Activated naive CD4-positive, alpha-beta T cell treated with anti-CD3 and anti-CD28 coated beads, Interleukin-2, amount 50 U/mL, for 24 hours (primary cell): ENCODE measurements around the gene ACAA1.
"Not testable (repeated sequence)": the region's sequence is repeated elsewhere in the genome, so short reads cannot be mapped to it uniquely, and the experiment has no call there.

ENCODE experiments used
- H3K27ac Mint-ChIP-seq: one replicate; pipeline ENCODE4 v1.8.0; 2021; ENCODE audit warnings: mild to moderate bottlenecking, mixed read lengths
- H3K27me3 Mint-ChIP-seq: one replicate; pipeline ENCODE4 v1.8.0; 2021; ENCODE audit warnings: mixed read lengths
- H3K36me3 Mint-ChIP-seq: one replicate; pipeline ENCODE4 v1.8.0; 2021; ENCODE audit warnings: mixed read lengths
- H3K4me1 Mint-ChIP-seq: one replicate; pipeline ENCODE4 v1.8.0; 2021; ENCODE audit warnings: mixed read lengths
- H3K4me3 Mint-ChIP-seq: one replicate; pipeline ENCODE4 v1.8.0; 2021; ENCODE audit warnings: mild to moderate bottlenecking, mixed read lengths
- H3K9me3 Mint-ChIP-seq: one replicate; pipeline ENCODE4 v1.8.0; 2021; ENCODE audit warnings: mixed read lengths

The ACAA1 gene

GRCh38 chr3:38142959-38143358 lies 6.0 kb upstream of the ACAA1 start:
- H3K9me3 Mint-ChIP-seq, result peaks cover 16% of the 10 kb centered on the region
- peaks cover 9% of the 10 kb centered on the region for H3K36me3 Mint-ChIP-seq
- no peak overlapping the region for H3K4me3 Mint-ChIP-seq
- no peaks in the 10 kb centered on the region for H3K27me3 Mint-ChIP-seq
- H3K4me1 Mint-ChIP-seq, result peaks cover 35% of the 10 kb centered on the region
- no peak overlapping the region for H3K27ac Mint-ChIP-seq

GRCh38 chr3:38141952-38142273 lies 5.0 kb upstream of the ACAA1 start:
- Mint-ChIP-seq H3K36me3 (peaks cover 9% of the 10 kb centered on the region), H3K27ac (peak overlapping the region; percentile 19), H3K4me1 (peaks cover 41% of the 10 kb centered on the region), H3K4me3 (peak overlapping the region; percentile 39), H3K9me3 (peaks cover 9% of the 10 kb centered on the region), H3K27me3 (no peaks in the 10 kb centered on the region)

- peaks cover 8% of the 10 kb centered on the region for H3K36me3 Mint-ChIP-seq
These were observed 4.4 kb upstream of the ACAA1 start for GRCh38 chr3:38141173-38141951.

GRCh38 chr3:38140326-38141172 lies 3.6 kb upstream of the ACAA1 start:
- no peaks in the 10 kb centered on the region for H3K9me3 Mint-ChIP-seq
- no peaks in the 10 kb centered on the region for H3K27me3 Mint-ChIP-seq
- peak overlapping the region; percentile 89 for H3K4me3 Mint-ChIP-seq
- peak overlapping the region; percentile 12 for H3K27ac Mint-ChIP-seq
- H3K36me3 Mint-ChIP-seq, result peaks cover 6% of the 10 kb centered on the region
- H3K4me1 Mint-ChIP-seq, result peaks cover 49% of the 10 kb centered on the region

More at GRCh38 chr3:38141173-38141951, 4.4 kb upstream of the ACAA1 start:
- Mint-ChIP-seq H3K4me1 (peaks cover 41% of the 10 kb centered on the region), H3K27ac (peak overlapping the region; percentile 82), H3K4me3 (peak overlapping the region; percentile 39), H3K27me3 (no peaks in the 10 kb centered on the region), H3K9me3 (peaks cover 3% of the 10 kb centered on the region)

GRCh38 chr3:38139652-38140051 lies 2.7 kb upstream of the ACAA1 start:
- Mint-ChIP-seq H3K9me3 (no peaks in the 10 kb centered on the region), H3K4me1 (peaks cover 56% of the 10 kb centered on the region), H3K27me3 (no peaks in the 10 kb centered on the region), H3K4me3 (peak overlapping the region; percentile 89), H3K36me3 (peaks cover 6% of the 10 kb centered on the region), H3K27ac (peak overlapping the region; percentile 93)

GRCh38 chr3:38139191-38139590 lies 2.3 kb upstream of the ACAA1 start:
- H3K9me3 Mint-ChIP-seq, result no peaks in the 10 kb centered on the region
- H3K4me3 Mint-ChIP-seq, result peak overlapping the region; percentile 89
- H3K27ac Mint-ChIP-seq, result peak overlapping the region; percentile 93
- H3K36me3 Mint-ChIP-seq, result peaks cover 6% of the 10 kb centered on the region
- peaks cover 60% of the 10 kb centered on the region for H3K4me1 Mint-ChIP-seq
- H3K27me3 Mint-ChIP-seq, result no peaks in the 10 kb centered on the region

- peak within 1 kb of the TSS; percentile 89 for H3K4me3 Mint-ChIP-seq
- H3K9me3 Mint-ChIP-seq, result no peaks in the 10 kb centered on the region
- H3K27me3 Mint-ChIP-seq, result no peaks in the 10 kb centered on the region
- H3K4me1 Mint-ChIP-seq, result peaks cover 65% of the 10 kb centered on the region
- peaks cover 6% of the 10 kb centered on the region for H3K36me3 Mint-ChIP-seq
- H3K27ac Mint-ChIP-seq, result peak within 1 kb of the TSS; percentile 93
These were observed 1.6 kb upstream of the ACAA1 start, which contains the start of gene MYD88 for GRCh38 chr3:38138349-38139190. MYD88 (plus strand) TSS chr3:38138661; CDS start chr3:38138701, 40 bp downstream.

GRCh38 chr3:38137615-38138348 lies 855 bp upstream of the ACAA1 start:
- H3K4me1 Mint-ChIP-seq, result peaks cover 72% of the 10 kb centered on the region
- peak overlapping the region; percentile 89 for H3K4me3 Mint-ChIP-seq
- H3K9me3 Mint-ChIP-seq, result no peaks in the 10 kb centered on the region
- H3K36me3 Mint-ChIP-seq, result peaks cover 6% of the 10 kb centered on the region
- H3K27me3 Mint-ChIP-seq, result no peaks in the 10 kb centered on the region
- peak overlapping the region; percentile 93 for H3K27ac Mint-ChIP-seq

GRCh38 chr3:38136393-38136776 lies 542 bp downstream of the ACAA1 start:
- H3K36me3 Mint-ChIP-seq, result no peaks in the 10 kb centered on the region
- peak overlapping the region; percentile 89 for H3K4me3 Mint-ChIP-seq
- peaks cover 70% of the 10 kb centered on the region for H3K4me1 Mint-ChIP-seq
- H3K9me3 Mint-ChIP-seq, result no peaks in the 10 kb centered on the region
- peak overlapping the region; percentile 87 for H3K27ac Mint-ChIP-seq
- H3K27me3 Mint-ChIP-seq, result no peaks in the 10 kb centered on the region

- peak overlapping the region; percentile 87 for H3K27ac Mint-ChIP-seq
- not testable (repeated sequence) for H3K27me3 Mint-ChIP-seq, H3K36me3 Mint-ChIP-seq, H3K9me3 Mint-ChIP-seq
- peak overlapping the region; percentile 89 for H3K4me3 Mint-ChIP-seq
- peaks cover 65% of the 10 kb centered on the region for H3K4me1 Mint-ChIP-seq
These were observed 1.2 kb downstream of the ACAA1 start for GRCh38 chr3:38135621-38136277.

- not testable (repeated sequence) for H3K4me3 Mint-ChIP-seq
These were observed 2.3 kb downstream of the ACAA1 start for GRCh38 chr3:38134517-38135143.

GRCh38 chr3:38133557-38134405 lies 3.1 kb downstream of the ACAA1 start:
- Mint-ChIP-seq H3K9me3 (no peaks in the 10 kb centered on the region), H3K27me3 (no peaks in the 10 kb centered on the region), H3K36me3 (peaks cover 1% of the 10 kb centered on the region), H3K4me1 (peaks cover 54% of the 10 kb centered on the region), H3K27ac (peak overlapping the region; percentile 56), H3K4me3 (no peak overlapping the region)

More at GRCh38 chr3:38134517-38135143, 2.3 kb downstream of the ACAA1 start:
- peak overlapping the region; percentile 75 for H3K27ac Mint-ChIP-seq
- H3K4me1 Mint-ChIP-seq, result peaks cover 58% of the 10 kb centered on the region
- not testable (repeated sequence) for H3K9me3 Mint-ChIP-seq, H3K27me3 Mint-ChIP-seq, H3K36me3 Mint-ChIP-seq

GRCh38 chr3:38133209-38133556 lies 3.7 kb downstream of the ACAA1 start:
- no peaks in the 10 kb centered on the region for H3K9me3 Mint-ChIP-seq

More at GRCh38 chr3:38133209-38133556, 3.7 kb downstream of the ACAA1 start:
- Mint-ChIP-seq H3K27ac (peak overlapping the region; percentile 24), H3K4me3 (no peak overlapping the region), H3K27me3 (no peaks in the 10 kb centered on the region), H3K36me3 (peaks cover 1% of the 10 kb centered on the region), H3K4me1 (peaks cover 50% of the 10 kb centered on the region)
